ENCODE results near the gene RTN4RL1.

The RTN4RL1 gene

DNA sequence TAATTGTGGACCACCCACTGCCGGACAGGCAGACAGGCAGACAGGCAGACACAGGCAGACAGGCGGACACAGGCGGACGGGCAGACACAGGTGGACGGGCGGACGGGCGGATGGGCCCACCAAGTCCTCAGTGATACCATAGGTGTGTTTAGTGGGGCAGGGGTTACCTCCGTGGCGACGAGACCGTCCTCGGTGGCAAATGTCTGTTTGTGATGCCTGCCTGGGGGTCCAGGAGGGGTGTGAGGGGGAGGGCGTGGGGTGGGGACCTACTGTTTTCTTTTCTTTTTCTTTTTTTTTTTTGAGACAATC lies 76.7 kb downstream of the RTN4RL1 start:
- no peak for DNase-seq (ENCODE audit: low read depth)

DNA sequence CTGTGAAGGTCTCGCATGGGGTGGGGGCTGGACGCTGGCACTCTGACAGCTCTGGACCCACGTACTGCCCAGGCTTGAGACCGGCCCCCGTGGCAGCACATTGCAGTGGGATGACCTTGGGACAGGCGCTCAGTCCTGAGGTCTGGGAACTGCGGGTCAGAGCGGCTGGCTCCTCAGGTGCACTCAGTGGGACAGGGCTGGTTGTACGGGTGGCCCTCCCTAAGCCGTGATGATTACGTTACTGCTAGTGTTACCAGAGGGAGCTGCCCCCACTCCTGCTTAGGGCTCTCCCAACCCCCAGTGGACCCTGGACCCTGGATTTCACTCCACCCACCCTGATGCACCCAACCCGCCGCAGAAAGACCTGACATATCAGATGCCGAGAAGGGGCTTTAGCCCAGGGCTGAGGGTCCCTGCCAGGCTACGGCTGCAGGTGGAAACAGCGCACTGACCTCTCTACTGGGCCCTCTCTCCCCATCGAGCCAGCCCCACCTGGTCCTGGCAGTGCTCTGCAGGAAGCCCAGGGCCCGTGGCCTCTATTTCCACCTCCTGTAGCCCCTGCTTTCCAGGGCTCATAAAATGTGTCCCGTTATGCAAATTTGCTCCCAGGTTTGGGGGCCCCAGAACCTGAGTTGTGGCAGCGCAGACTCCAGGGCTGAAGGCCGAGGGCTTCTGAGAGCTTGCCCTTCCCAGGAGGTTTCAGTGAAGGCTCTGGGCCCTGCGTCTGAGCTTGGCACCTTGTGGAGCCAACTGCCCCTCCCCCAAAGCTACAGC lies 77.2 kb downstream of the RTN4RL1 start:
- DNase-seq (ENCODE audit: low read depth), result no peak

DNA sequence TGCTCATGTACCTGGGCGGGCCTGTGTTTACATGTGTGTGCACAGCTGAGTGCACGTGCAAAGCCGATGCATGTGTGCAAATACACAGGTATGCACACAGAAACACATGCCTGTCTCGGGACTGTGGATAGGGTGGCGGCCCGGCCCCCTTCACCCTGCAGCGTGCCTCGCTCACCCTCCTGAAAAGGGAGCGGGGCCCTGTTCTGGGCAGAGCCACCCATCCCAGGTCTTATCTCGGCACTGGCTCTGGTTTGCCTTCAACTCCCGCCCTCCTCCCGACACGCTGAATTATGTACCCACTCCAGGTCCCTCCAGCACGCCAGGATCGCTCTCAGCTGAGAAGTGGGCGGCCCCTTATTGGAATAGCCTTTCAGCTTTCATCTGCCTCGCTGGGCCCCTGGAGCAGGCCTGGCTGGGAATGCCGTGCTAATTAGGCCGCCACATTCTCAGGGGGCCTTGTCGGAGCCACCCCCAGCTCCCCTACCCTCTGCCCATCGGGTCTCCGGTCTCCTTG lies 77.8 kb downstream of the RTN4RL1 start:
- DNase-seq (ENCODE audit: low read depth), result peak; percentile 18

DNA sequence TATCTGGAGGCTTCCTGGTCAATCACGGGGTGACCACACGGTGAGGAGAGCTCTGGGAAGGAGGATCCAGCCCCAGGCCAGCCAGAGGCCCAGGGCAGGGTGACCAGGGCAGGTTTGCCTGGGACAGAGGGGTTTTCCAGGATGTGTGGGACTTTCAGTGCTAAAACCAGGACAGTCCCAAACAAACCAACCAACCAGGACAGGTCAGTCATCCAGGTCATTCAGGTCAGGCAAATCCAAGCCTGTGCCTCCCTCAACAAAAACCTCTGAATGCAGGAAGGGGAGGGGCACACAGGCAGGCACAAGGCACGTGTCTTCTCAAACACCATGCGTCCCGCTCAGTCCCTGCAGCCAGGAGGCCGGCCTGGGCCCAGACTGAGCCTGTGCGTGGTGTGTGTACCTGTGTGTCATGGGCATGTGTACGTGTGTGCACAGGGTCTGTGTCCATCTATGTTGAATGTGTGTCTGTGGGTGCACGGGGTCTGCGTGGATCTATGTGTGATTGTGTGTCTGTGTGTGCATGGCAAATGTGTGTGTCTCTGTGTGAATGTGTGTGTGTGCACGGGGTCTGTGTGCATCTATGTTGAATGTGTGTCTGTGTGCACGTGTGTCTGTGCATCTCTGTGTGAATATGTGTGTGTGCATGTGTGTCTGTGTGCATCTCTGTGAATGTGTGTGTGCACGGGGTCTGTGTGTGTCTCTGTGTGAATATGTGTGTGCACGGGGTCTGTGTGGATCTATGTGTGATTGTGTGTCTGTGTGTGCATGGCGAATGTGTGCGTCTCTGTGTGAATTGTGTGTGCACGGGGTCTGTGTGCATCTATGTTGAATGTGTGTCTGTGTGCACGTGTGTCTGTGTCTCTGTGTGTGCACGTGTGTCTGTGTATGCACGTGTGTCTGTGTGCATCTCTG lies 78.9 kb downstream of the RTN4RL1 start:
- no peak for DNase-seq (ENCODE audit: low read depth)

DNA sequence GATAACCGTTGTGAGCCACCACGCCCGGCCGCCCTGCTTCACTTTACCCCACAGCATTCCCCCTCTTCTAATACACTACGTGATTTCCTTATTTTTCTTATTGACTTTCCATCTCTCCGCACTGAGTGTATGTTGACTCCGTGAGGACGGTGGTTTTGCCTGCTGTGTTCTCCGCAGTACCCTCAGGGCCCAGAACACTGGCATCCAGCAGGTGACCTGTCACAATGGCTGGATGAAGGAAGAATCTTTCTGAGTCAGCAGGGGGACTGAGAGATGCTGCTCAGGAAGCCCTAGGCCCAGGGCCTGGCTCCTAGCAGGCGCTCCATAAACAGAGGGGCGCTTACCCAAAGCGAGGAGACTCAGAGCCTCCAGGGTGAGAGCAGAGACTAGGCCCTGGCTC lies 79.5 kb downstream of the RTN4RL1 start:
- no peak for DNase-seq (ENCODE audit: low read depth)

DNA sequence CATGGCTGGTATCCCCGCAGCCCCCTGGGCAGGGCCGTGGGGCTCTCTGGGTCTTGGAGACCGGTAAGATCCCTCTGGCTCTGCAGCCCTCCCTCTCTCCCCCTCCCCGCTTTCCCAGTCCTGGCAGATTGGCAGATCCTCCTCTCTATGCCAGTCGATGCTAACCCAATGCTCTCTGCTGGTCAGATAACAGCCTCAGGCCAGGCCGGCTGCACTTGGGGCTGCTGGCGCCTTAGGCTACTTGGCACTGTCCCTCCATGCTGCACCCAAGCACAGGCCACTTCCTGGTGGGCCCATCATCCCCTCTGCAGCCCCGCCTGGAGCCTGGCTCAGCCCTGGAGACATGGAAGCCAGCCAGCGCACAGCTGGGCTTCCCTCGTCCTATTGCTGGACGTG lies 81.7 kb downstream of the RTN4RL1 start:
- DNase-seq (ENCODE audit: low read depth), result no peak

DNA sequence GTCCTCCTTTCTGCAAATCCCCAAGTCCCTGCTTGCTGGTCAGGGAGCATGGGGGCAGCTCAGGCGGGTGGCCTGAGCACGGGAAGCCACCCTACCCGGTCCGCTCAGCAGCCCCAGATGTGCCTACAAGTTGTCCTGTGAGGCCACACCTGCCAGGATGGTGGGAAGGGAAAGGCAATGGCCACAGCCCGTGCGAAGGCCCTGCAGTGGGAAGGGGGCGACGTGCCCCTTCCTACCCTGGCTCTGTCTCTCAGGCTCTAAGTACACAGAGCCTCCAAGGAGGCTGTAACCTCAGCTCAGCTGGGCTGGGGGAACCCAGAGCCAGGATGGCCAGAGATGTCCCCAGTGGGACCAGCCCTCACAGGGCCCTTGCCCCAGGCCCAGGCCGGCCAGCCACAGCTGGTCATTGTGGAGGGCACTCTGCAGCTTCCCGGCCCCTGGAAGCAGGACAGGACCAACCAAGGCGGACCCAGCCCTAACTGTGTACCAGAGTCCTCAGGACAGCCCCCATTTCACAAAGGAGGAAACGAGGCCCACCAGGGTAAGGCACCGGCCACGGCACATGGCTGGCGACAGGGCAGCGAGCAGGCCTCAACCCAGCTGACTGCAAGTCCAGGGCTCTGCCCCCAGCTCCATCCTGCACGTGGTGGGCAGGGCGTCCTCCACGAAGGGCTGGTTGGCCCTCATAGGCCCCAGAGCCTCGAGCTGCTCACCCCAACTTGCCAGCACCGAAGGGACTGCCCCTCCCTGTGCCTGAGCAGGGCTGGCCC lies 82.3 kb downstream of the RTN4RL1 start:
- DNase-seq (ENCODE audit: low read depth), result no peak

DNA sequence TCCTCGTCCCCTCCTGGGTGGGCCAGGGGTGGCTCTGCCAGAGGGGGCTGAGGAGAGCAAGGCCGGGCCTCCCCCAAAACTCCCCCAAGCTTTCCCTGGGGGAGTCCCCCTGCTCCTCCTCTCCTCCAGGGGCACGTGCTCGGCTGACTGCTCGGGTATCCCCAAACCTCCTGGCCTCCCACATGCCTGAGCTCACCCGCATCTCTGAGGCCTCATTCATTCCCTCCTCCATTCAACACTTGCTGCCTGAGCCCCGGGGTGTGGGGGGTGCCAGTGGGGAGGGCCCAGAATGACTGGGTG lies 83.1 kb downstream of the RTN4RL1 start:
- DNase-seq (ENCODE audit: low read depth), result no peak

DNA sequence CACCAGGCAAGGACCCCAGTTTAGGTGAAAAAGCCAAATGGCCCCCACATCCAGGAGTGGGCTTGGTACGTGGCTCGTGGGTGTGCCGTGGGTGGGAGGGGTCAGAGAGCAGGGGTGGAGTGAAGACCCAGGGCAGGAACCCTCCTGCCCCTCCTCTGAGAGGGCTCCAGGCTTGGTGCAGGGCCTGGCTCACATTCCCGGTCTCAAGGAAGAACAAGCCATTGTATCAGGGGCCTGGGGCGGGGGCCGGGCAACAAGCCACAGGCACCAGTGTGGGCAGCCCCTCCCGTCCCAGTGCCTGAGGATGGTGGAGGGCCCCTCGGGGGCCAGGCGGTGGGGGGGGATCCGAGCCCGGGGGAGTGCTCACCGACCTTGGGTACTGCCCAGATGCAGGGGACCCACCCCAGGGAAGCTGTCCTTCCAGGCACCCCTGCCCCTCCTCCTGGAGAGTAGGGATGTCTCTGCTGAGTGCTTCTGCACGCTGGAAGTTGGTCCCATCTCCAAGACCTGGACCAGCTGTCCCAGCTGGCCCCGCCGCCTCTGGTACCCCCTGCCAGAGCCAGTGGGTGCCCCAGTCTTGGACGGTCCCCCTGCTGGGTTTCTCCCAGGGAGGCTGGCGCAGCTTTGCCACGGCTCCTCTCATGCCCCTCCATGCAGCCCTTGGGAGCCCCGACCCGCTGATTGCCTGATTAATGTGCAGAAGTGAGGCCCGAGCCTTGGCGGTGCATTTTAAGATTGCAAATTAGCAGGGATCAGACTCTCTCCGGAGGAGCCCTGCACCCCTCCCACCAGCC lies 83.7 kb downstream of the RTN4RL1 start:
- DNase-seq (ENCODE audit: low read depth), result no peak

DNA sequence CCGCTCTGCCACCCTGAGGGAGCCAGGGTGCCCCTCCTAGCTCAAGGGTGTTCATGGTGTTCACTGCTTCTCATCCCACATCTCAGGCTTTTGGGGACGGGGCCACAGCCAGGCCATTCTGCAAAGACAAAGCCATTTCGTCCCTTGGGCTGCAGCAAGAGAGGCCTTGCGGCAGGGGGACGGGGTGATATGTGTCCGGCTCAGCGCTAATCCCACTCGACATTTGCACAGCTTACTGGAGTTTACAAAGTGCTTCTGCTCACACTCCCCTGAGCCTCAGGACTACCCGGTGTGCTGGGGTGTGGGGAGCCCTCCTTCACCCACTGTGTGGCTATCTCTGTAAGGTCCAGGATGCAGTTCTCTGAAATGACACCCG lies 84.3 kb downstream of the RTN4RL1 start:
- no peak for DNase-seq (ENCODE audit: low read depth)

DNA sequence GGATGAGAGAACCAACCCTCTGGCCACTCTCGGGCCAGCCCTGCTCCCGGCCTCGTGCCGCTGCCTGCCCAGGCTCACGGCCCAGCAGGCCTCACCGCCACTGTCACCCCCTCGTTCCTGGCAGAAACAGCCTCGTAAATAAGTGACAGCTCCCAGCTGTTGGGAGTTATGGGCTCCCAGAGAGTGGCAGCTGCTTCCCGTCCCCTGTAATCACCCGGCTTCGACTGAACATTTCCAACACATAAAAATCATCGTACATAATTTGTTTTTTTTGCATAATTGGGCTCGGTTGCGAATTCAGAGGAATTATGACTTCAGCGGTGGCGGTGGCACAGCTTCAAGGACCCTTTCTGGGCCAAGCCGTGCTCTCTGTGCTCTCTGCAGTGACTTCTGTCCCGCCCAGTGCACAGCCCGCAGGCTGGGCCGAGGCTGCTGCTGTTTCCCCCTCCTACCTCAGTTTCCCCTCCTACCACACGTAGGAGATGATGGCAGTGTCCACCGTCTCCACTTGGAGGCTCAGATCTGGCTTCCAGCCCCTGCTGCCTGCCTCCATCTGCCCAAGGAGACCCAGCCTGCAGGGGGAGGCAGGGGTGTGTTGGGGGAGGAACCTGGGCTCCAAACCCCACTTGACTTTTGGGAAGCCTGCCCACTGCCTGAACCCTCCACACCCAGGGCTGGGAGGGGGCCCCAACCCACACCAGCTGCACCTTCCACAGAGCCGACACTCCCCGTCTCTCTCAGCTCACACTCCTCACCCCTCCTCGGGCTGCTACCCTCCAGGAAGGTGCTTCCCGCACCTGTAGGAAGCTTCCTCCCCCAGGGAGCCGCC lies 84.9 kb downstream of the RTN4RL1 start:
- no peak for DNase-seq (ENCODE audit: low read depth)

DNA sequence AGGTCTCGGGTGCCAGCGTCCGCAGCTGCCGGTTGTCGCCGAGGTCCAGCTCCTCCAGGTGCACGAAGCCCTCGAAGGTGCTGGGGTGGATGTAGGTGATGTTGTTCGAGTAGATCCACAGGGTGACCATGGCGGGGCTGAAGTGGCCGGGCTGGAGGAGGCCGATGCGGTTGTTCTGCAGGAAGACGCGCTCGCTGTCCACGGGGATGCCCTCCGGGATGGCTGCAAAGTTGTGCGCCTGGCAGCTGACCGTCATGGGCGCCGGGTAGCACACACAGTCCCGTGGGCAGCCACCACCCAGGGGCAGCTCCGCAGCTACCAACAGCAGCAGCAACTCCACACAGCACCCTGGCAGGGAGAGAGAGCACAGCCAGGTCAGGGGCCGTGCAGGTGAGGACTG lies 87.7 kb downstream of the RTN4RL1 start:
- no peak for DNase-seq (ENCODE audit: low read depth)

DNA sequence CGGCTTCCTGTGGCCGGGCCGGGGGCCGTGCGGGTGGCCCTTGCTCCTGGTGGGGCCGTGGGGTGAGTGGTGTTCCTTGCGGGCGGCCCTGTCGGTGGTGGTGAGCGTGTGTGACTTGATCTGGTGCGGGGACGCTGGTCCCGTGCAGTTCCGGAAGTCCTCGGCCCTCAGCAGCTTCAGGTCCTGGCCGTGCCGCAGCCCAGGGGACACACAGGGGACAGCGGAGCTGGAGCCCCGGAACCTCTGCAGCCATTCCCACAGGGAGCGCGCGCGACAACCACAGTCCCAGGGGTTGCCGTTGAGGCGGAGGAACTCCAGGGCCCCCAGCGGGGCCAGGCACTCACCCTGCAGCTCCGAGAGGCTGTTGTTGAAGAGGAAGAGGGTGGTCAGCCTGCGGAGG lies 88.4 kb downstream of the RTN4RL1 start:
- no peak for DNase-seq (ENCODE audit: low read depth)

DNA sequence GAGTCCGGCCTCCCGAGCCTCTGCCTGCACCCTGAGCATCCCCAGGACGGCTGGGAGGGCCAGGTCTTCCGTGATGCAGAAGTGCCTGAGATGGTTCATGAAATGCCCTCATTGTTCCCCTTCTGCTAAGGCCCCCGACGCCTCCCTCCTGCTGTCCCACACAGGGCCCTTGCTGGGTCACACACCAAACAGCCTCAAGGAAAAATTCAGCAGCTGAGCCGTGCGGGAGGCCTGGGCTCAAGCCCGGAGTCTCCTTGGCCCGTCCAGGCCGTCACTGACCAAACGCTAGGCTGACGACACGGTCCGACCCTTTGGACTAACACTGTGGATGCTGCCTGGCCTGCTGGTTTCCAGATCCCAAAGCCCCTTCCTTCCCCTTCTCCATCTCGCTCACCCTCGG lies 90.2 kb downstream of the RTN4RL1 start:
- no peak for DNase-seq (ENCODE audit: low read depth)

DNA sequence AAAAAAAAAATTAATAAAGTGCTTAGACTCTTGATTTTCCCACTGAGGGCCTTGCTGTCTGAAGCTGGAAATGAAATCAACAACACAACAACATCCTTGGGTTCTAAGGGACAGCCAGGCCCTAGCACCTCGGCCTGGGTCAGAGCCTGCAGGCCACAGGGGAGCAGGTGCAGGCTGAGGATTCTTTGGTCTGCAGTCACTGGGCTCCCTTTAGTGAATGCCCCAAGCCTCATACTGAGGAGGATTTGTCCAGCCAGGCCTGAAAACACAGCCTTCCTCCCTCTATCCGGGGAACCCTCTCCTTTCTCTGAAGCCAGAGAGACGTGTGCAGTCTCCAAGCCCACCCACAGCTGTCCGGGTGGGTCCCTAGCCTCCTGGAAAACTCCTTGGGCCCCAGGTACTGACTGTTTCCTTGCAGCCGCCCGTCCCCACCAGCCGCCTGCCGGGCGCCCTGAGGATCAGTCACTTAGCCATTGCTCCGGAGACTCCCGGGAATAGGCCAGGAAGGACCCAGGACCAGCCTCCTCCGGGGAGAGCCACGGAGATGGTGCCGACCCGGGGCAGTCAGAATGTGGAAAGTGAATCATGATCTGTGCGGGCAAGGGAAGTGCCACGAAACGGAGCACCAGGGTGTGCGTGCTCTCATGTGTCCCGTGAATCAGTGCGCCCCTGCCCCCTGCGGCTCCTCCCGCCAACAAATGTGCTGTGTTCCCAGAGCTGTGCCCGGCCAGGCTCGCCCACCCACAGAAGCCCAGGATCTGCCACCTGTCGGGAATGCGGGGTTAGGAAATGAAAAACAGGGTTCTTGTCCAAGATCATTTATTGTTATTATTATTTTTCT lies 91.0 kb downstream of the RTN4RL1 start:
- DNase-seq (ENCODE audit: low read depth), result no peak

DNA sequence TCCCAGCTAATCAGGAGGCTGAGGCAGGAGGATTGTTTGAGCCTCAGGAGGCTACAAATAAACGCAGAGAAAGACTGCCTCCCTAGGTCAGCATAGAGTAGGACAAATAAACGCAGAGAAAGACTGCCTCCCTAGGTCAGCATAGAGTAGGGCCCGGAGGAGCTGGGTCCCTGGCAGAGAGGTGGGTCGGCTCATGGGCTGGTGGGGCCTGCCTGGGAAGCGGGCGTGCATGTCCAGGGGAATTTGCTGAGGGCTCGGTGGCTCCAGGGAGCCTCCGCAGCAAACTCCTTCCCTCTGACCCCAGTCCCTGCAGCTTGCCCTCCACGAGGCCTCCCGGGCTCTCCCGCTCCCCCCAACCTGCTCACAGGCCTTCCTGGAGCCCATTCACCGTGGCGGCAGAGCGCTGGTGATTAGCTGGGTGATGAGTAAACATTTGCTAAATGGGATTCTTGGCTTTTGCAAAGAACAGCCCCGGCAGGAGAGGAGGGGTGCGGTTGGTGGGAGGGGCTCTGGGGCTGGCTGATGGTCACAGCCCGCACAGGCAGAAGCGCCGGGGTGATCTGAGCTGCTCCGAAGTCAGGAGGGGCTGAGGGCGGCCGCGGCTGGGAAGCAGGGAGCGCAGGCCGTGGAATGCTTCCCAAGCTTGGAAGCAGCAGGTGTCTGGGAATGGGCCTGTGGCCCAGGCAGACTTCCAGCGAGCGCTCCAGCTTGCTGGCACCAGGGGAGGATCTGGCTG lies 93.1 kb downstream of the RTN4RL1 start:
- DNase-seq (ENCODE audit: low read depth), result peak; percentile 33

DNA sequence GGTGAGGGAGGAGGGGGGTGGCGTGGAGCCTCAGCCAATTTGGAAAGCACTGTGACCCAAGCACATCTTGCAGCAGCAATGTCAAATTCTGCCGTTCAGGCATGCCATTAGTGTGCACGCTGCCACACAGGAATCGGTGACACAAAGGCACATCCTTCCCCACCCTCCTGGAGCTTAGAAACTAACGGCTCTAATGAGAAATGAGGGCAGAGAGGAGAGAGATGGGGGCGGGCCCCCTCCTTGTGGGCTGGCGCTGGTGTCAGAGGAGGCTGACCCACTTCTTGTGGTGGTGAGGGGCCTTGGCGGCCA lies 94.8 kb downstream of the RTN4RL1 start:
- no peak for DNase-seq (ENCODE audit: low read depth)

DNA sequence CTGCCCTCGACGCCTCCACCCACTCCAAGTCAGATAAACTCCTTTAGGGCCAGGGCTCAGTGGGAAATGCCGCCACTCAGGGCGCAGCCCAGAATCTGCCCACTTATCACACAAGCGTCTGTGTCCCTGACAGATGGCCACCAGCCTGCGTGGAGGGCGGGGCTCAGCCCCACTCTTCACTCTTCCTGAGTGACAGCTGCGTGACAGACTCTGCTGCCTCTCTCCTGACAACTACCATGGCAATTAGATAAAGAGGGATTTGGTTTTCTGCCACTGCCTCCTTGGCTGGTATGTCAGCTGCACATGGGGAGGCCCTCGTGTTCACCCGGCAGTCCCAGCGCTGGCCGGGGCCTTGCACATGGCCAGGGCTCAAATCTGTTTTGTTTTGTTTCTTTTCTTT lies 96.2 kb downstream of the RTN4RL1 start:
- no peak for DNase-seq (ENCODE audit: low read depth)

DNA sequence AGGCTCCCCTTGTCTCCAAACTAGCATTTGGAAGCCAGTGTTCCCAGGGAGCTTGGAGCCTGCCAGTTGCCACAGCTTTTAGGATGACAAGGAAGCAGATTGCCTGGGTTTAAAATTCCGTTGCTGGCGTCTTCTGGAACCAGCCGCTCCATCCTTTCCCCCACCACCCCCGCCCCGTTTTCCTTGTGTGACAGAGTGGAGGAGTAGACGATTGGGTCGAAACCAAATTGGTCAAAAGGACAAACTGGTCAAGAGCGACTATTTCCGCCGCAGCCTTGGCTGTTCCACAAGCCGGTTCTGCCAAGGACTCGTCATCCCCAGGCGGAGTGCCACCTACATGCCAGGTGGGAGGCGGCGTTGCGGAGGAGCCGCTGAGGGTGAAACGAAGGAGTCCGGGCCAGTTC lies 104.2 kb downstream of the RTN4RL1 start:
- DNase-seq (ENCODE audit: low read depth), result no peak

DNA sequence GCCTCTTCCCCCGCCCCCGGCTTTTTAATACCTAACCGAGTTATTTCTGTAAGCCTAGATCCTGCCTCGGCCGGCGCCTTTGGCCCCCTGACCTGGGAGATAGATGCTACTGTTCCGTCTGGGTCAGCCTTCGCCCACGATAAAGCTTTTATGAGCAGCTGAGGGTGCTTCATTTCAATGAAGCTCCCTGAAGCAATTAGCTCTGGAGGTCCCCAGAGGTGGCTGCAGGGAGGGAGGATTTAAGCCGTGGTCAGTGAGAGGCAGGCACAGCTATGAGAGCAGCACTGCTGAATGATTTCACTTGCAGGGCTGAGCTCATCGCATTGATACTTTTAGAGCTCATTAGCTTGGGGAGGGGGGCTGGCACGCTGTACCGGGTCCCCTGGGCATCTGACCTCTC lies 105.9 kb downstream of the RTN4RL1 start:
- DNase-seq (ENCODE audit: low read depth), result no peak
